HuH-7 (cell line): ENCODE measurements around the gene NXPH2.
"Not testable (repeated sequence)": the region's sequence is repeated elsewhere in the genome, so short reads cannot be mapped to it uniquely, and the experiment has no call there.

Source experiments
- DNase-seq: peaks from one replicate; pipeline ENCODE4 v3.0.0; 2011; ENCODE audit warnings: low spot score

NXPH2 gene

DNA sequence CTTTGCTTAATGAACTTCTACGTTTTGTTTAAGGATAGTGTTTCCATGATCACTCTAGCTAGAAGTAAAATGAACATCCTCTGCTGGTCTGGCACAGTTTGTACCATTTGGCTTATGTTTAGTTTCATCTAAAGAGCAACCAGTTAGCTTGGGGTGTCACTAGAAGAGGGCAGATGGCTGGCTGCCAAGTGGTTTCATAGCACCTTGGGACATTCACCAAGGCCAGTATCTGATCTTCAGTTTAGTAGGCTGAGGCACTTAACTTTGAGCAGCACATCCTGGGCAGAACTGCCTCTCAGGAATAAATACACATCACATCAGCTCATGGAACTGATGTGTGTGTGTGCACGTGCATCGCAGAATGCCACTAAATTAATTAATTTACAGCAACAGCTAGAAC lies 68.4 kb downstream of the NXPH2 start:
- DNase-seq = no peak

DNA sequence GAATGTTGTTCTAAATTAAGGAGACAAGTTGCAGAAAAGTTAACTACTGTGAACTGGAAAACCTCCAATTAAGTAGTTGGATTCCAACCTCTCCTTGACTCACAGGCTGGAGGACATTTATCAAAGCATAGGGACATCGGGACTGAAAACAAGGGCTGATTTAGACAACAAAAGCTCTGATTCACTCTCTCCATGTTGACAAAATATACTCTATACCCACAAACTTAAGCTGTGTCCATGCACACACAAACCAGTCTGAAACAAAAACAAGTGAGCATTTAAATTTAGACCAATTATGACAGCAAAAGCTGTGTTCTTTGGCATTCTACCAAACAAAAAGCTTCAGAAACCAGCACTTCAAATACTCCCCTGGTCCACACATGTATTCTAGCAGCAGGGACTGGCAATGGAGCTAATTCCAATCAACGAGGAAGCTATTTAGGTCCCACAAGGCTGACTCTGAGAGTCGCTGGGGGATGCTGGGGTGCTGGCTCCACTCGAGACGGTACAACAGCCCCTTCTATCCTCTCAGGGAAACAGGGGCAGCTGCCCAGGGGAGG lies 71.4 kb downstream of the NXPH2 start:
- DNase-seq = no peak

DNA sequence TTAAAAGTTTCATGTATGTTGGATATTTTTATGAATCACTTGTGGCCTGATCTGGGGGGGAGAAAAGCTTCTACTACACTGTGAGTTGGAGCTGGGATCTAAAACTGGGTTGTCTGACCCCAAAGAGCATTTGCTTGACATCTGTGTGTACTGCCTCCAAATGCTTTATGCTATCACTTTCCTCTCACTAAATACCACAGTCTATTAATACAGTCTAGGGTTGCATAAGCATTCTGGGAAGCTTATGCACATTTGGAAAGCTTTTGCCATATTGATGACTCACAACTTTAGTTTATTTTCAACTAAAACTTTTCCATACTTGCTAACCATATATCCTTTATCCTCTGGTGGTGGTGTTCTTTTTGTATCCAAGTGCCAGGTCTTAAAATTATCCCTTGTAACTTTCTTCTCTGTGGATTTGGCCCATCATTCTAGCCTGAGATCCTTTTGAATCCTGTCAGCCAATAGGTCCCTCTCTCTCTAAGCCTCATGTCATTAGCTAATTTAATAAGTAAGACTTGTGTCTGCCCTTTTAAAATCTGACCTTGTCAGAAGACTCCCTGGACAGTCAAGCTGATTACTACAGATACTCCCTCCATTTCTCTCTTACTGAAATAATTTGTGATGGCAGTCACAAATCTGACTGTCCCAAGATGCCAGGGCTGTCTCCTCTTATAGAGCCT lies 72.7 kb downstream of the NXPH2 start:
- no peak for DNase-seq

DNA sequence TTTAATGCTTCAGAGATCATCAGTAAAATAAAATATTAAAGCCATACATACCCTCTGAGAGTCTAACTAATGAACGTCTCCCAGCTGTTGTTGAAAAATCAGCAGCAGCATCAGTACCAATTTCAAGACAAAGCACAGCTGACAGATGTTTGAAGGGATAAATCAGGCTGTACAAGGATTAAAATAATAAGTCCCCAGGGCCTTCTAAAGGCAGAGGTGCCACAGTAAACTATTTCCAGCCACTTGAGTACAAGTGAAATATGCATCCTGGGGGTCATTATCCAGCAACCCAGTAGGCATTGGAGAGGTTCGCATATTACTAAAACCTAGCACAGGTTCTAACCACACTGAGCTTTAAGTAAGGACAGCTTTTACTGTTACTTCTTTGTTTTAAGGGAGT lies 76.9 kb downstream of the NXPH2 start:
- DNase-seq = no peak

DNA sequence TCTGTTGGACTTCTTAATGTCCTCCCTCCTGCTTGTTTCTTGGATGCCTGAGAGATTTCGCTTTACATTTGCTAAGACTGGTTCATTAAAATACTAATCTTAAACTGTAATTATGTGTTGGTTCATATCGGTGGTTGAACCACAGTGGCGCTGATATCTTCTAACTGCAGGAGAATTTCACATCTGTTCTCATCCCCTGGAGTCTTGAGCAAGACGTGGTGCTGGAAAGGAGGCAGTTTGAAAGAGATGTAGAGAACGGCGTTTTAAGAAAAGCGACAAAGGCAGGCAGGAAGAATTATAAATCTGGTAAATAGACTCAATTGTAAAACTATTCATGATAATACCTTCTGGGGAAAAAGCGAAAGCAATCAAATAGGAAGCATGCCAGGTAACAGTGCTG lies 79.5 kb downstream of the NXPH2 start:
- no peak for DNase-seq

DNA sequence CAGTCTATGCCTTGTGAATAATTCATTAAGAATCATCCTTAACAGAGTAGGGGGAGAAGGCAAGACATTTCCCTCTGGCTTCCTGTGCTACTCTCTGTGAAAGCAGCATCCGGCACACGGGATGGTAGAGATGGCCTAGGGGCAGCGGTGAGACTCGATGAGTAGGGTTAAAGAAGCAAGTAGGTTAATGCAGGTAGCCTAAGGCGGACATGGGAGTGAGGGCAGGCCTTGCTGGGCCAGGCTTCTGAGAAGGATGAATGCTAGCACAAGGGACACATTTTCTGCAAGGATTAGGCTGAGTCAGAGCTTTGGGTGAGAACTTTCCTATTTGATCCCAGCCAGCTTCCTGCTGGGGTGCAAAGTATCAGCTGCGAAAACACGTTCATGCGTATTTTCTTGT lies 80.8 kb downstream of the NXPH2 start:
- DNase-seq = no peak

DNA sequence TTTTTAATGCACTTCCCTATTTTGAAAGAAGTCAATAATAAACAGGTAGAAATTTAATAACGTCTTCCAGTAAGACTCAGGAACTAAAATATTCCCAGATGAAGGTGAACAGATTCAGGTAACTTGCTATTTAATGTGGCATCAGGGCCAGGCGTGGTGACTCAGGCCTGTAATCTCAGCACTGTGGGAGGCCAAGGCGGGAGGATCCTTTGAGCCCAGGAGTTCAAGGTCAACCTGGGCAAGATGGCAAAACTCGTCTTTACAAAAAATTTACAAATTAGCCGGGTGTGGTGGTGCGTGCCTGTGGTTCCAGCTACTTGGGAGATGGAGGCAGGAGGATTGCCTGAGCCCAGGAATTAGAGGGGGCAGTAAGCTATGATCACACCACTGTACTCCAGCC lies 81.8 kb downstream of the NXPH2 start:
- DNase-seq = no peak

DNA sequence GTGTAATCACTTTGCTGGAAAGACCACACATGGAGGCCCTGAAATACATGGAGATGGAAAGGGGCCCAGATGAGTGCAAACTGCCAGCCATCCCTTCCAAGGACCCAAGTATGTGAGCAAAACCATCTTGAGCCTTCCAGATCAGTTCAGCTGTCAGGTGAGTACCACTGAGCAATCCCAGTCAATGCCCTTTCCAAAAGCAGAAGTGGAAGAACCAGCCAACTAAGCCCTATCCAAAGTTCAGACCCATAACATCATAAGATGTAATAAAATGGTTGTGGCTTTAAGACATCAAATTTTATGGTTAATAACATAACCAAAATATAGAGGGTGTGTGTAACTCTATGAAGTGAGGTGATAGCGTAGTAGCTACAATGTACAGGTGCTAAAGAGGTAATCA lies 88.5 kb downstream of the NXPH2 start:
- DNase-seq = no peak

DNA sequence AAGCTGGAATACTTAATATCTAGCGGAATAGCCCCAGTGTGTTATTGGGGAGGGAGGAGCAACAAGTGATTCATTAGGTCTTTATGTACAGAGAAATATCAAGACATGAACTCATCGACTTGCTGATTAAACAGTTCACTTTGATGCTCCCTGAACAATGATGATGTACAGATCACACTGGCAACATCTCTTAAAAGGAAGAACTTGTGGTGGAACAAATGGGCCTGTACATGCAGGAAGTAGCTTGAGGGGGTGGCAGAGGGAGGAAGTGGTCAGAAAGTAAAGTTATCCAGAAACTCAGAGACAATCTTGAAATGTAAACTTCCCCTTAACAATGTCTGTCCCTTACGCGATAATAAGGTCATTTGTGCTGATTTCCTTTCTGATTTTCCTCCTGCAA lies 90.5 kb downstream of the NXPH2 start:
- no peak for DNase-seq

DNA sequence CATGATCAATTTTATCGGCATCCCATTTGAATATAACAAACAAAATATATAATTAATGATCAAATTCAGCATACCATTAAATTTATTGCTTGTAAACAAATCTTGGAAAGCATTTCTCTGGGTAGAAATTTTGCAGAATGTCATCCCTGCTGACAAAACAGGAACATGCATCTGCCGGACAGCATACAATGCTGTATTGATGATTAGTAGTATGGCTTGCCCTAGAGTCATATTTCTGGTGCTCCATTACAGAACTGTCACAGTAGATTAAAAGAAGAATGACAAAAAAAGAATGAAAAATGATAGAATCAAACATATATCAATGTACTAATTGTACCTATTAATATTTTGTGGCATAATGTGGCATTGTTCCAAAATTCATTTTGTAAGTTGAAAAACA lies 98.0 kb downstream of the NXPH2 start:
- no peak for DNase-seq

DNA sequence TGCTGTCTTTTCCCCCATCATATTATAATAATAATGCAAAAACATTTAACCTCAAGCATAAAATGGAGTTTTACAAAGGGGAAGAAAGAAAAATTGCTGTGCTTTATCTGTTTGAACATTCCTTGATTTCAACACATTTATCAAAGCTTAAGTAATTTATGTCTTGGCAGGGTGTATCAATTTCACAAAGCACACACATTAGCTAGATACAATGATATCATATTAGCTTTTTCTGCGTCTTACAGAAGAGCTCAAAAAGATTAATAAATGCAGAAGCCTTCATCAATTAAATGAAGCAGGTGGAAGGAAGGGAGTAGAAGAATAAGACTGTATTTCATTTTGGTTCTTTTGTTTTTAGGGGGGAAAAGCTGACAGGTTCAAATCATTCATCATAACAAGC lies 103.0 kb downstream of the NXPH2 start:
- DNase-seq = no peak

DNA sequence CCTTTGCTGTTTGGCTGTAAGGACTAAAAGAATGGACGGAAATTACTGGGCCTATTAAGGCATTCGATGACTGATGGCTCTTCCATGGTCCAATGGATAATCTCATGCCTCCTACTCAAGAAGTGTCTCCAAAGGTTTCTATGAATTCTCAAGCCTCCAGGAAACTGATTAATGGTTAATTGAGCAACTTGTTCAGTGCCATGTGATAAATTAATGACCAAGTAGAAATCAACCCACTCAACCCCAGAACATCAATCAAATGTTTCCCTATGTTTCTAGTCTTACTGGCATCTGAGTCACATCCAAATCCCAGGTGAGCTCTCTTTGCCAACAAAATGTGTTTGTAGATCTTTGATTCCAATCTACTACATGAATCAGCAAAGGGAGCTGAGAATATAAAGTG lies 103.6 kb downstream of the NXPH2 start:
- DNase-seq = no peak

DNA sequence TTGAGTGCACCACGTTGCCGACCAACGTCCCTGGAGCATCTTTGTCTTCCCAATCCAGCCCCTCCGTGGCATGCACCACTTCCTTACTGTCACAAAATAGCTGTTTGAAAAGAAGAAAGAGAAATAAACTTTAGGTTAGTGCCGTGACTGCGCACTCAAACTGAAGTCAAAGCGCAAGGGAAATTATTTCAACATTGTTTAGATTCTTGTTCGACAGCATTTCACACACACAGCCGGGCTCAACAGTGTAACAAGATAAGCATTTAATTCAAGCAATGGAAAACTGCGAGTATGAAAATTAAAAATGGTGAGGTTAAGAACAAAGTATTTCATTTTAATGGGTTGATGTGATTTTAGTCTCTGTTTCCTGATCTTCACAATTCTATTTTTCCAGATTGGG lies 108.6 kb downstream of the NXPH2 start:
- DNase-seq = no peak

DNA sequence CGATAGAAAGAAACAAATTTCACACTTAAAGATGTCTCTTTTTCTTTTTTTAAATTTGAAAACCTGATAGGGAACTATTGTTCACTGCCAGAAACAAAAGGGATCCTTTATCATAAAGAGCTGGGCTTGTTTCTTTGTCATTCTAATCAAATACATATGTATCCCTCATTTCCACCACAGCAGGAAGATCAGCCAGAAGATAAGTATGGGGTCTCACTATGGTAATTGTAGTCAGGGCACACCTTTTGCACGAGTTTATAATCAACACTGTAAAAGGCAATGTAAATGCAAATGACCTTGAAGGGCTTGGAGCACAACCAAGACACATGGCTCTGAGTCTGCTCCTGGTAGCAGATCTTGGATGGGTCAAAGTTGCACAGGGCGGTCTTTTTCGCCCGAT lies 109.5 kb downstream of the NXPH2 start:
- DNase-seq = no peak

DNA sequence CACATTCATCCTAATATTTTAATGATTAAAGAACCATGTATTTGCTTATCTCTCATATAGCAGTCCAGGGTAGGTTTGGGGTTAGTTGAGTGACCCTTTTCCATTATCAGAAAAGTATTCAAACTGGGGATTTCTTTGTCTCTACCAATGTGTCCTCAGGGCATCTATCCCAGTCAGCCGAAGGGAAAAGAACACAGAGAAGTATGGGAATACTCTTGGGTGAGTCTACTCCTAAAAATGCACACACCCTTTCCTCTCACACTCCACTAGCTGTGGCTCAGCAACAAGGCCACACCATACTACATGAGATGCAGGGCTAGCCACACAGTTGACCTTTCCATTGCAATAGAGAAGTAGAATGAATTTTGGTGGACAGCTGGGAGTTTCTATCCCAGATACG lies 114.3 kb downstream of the NXPH2 start:
- no peak for DNase-seq

DNA sequence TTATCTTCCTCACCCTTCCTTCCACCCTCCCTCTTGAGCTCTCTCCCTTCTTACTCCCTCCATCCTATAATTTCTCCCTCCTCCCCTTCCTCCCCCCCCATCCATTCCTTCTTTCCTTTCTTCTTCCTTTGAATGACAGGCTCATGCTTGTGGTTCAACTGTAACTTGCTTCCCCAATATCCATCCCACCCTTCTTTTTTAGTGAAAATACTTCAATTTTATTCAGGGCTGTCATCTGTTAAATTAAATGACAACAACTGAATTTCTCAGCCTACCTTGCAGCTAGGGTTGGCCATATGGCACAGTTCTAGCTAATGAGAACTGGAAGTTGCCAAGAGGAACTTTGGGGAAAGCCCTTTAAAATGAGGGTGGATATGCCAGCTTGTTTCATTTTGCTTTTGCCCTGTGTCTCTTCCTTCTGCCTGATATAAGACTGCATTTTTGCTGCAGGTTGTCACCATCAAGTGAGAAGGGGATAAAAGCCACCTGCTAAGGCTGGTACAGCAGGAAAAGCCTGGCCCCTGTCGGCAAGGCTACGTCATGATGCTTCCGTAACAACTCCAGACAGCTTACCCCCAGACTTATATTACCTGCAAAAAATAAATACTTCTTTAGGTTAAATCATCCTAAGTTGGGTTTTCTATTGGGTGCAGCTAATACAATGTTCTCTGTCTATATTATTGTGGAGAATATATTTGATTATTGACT lies 121.8 kb downstream of the NXPH2 start:
- no peak for DNase-seq

DNA sequence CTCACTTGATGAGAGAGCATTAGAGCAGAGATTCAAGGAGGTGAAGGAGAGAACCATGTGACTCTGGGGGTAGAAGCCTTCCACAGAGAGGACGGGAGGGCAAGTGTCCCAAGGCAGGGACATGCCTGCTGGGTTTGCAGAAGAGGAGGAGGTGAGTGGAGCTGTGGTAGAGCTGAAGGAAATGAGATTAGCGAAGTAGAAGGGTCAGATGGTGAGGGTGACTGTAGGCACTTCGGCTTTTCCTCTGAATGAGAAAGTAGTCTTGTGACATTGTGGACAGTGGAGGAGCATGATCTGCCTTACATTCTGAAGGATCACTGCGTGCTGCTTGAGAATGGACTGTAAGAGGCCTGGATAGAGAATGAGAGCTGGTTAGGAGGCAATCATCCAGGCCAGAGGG lies 126.0 kb downstream of the NXPH2 start:
- no peak for DNase-seq

DNA sequence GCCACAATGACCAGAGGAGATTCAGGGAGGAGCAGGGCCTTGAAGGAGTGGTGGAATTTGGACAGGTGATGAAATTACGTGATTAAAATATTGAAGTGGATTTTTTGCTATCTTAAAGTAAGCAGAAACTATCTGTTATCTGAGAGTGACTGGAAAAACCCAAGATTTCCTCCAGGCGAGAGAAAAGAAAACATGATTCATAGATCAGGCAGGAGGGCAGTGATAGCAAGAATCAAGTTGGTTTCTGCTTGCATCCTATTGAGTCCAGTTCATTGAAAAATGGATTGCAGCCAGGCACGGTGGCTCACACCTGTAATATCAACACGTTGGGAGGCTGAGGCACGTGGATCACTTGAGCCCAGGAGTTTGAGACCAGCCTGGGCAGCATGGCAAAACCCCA lies 127.8 kb downstream of the NXPH2 start:
- DNase-seq = no peak

DNA sequence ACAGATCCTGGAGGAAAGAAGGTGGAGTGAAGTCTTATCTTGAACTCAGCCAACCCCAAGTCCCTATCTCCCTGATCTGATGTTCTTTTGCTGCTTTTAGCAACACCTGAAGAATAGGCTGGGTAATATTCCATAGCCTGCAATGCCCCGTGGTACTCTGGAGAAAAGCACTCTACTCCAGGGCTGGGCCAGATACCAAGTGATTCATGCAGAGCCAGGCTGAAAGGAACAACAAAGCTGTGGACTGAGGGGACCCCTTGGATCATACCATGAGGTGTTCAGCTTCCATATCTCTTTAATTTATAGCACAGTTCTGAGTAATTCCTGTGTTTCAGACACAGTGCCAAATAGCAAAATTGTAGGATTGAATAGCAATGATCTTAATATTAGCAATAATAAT lies 130.6 kb downstream of the NXPH2 start:
- DNase-seq = no peak

DNA sequence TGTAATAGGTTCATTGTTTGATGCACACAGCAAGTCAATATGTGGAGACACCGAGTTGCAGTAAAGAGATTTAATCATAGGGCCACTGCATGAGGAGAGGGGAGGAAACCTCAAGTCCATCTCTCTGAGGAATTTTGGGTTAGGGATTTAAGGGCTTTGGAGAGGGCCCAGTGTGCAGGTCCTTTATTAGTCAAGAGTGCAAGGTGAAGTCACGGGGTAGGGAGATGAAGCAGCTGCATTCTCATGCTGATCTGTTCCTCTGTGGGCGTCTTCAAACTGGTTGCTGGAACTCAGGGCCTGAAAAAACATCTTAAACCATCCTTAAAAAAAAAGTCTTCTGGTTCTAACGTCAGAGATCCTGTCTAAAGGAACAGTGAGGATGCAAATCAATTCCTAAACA lies 131.6 kb downstream of the NXPH2 start:
- no peak for DNase-seq

DNA sequence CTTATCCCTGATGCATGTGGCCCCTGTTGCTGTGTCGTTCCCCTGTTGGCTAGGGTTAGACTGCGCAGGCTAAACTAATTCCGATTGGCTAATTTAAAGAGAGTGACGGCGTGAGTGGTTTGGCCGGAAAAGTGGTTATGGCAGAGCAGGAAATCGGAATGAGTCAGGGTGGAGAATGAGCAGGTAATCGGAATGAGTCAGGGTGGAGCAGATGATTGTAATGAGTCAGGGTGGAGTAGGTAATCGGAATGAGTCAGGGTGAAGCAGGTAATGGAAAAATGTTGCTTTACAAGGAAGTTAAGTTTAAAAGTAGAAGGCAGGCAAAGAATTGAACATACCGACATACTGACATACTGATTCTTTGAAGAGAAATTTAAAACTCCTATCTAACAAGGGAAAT lies 135.4 kb downstream of the NXPH2 start:
- DNase-seq = not testable (repeated sequence)

DNA sequence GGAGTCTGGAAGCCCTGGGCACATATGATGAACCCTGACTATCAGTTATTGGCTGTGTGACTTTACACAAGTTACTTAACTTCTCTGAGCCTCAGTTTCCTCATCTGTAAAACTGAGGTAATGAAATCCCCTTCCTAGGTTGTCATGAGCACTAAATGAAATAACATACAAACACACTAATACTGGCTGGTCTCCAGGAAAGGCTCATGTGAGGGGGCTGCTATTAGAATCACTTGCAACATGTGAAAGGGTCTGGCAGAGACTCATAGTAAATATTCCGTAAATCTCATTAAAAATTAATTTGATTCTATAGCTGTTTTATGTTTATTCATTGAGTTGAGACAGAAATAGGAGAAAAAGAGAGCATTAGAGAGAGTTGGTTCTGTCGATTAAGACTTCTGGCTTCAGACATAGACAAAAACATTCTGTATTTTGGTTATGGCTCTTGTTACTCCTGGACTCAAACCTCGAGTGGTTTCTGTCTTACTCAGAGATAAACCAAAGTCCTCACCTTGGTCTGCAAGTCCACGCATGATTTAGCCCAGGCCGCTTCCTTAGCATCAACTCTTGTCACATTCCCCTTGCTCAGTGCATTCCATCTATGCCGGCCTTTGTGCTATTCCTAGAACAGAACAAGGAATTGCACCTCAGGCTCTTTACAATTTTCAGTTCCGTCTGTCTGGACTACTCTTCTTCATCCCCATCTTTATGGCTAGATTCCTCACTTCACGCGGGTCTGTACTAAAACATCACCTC lies 139.1 kb downstream of the NXPH2 start:
- DNase-seq = no peak

DNA sequence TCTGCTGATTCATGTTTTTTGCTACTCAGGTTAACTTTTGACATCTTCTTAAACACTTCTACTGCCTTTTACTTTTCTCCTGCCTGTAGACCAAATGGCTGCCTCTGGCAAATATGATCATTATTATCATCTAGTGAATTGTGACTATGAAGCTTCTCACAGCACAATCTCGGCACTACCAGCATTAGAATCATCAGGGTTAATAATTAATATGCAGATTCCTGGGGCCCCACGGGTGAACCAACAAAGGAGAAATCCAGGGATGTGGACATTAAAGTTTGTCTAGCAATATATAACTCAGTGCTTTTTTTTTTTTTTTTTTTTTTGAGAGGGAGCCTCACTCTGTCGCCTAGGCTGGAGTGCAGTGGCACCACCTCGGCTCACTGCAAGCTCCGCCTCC lies 142.5 kb downstream of the NXPH2 start:
- no peak for DNase-seq
